IPS-NIHi7 (cell line): ENCODE data around the gene IL1R2.
"Not testable (repeated sequence)": the region's sequence is repeated elsewhere in the genome, so short reads cannot be mapped to it uniquely, and the experiment has no call there.

Experiments
- DNase-seq: peaks from one replicate; pipeline ENCODE4 v3.0.0; 2012; ENCODE audit warnings: mixed read lengths; ENCODE audit errors: extremely low spot score

Gene IL1R2

DNA sequence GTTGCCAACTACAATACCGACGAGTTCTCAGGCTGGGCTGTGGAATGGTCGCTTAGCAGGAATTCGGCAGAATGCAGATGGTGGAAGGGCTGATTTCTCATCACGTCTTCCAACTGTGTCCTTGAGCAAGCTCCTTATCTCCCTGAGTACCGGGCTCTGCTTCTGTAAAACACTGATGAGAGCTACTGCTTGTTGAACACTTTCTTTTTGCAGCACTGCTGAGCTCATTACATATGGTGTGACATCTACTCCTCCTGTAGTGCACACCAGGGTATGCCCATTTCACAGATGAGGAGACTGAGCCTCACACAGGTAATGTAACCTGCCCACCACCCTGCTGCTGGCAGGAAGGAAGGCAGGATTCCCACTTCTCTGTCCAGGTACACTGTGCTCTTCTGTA, 8.3 kb downstream of the IL1R2 start:
- DNase-seq, result no peak

DNA sequence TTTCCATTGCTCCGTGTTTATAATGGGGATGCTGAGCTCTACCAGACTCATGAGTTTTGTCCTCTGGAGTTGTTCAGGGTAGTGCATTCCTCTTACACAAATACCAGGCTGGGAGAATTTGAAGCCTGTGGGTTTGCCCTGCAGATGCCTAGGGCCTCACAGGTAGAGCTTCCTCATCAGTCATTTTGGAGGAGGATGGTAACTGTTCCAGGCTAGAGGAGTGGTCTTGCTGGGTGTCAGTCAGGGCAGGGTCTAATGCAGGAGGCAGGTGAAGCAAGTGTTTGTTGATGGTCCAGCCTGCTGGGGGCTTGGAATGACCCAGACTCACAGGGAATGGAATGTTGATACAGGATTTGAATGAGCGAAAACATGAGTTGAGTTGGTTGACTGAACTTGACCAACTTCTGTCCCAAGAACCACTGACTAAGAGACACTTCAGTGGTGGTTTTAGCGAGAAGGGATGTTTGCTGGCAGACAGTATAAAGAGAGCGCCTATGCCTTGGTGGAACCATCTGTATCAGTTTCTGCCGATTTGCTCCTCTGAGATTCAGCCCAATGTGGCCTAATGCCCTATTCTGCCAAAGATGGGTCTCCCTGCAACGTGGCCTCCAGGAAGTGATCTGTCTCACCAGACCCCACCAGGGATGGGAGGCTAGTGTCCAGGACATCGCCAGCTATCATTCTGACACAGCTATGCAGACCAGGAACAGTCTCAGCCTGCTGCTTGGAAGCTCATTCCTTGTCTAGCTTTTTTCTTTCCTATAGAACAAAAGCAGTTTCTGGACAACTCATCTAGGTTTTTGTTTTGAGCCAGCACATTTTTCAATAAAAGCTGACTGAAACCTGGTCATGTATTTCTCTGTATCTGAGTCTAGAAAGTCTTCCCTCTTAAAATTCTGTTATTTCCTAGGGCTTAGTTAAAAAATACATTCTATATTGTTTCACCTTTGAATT, 9.3 kb downstream of the IL1R2 start:
- no peak for DNase-seq

DNA sequence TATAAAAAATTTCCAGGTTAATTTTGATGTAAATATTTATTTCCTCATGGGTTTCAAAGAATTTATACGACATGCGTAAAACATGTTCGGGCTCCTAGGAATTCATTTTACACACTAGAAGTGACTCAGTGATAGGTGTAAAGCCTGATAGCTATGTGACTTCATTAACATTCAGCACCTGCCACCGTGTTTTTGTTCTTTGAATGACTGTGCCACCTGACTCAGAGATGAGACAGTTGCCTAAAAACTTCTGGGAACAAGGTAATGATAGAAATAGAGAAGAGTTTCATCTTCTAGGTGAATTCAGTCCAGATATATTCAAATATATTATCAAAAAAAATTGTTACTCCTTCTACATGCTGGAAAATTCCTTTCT, 10.0 kb downstream of the IL1R2 start:
- no peak for DNase-seq

DNA sequence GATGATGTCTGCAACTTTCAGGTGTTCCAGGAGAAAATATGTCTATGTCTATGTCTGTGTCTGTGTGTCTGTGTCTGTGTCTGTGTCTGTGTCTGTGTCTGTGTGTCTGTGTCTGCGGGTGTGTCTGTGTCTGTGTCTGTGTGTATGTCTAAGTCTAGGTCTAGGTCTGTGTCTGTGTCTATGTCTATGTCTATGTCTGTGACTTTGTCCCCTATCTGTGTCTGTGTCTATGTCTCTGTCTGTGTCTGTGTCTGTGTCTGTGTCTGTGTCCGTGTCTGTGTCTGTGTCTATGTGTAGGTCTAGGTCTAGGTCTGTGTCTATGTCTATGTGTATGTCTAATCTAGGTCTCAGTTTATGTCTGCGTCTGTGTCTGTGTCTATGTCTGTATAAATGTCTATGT, 10.5 kb downstream of the IL1R2 start:
- no peak for DNase-seq

DNA sequence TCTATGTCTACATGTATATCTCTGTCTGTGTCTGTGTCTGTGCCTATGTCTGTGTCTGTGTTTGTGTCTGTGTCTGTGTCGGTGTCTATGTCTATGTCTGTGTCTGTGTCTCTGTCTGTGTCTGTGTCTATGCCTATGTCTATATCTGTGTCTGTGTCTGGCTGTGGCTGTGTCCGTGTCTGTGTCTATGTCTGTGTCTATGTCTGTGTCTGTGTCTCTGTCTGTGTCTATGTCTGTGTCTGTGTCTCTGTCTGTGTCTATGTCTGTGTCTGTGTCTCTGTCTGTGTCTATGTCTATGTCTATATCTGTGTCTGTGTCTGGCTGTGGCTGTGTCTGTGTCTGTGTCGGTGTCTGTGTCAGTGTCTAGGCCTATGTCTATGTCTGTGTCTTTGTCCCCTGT, 11.1 kb downstream of the IL1R2 start:
- DNase-seq, result not testable (repeated sequence)

DNA sequence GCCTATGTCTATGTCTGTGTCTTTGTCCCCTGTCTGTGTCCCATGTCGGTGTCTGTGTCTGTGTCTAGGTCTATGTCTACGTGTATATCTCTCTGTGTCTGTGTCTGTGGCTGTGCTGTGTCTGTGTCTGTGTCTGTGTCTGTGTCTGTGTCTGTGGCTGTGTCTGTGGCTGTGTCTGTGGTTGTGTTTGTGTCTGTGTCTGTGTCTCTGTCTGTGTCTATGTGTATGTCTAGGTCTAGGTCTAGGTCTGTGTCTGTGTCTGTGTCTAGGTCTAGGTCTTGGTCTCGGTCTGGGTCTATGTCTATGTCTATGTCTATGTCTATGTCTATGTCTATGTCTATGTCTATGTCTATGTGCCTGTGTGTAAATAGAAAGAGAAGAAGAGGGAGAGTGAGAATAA, 11.9 kb downstream of the IL1R2 start:
- no peak for DNase-seq

DNA sequence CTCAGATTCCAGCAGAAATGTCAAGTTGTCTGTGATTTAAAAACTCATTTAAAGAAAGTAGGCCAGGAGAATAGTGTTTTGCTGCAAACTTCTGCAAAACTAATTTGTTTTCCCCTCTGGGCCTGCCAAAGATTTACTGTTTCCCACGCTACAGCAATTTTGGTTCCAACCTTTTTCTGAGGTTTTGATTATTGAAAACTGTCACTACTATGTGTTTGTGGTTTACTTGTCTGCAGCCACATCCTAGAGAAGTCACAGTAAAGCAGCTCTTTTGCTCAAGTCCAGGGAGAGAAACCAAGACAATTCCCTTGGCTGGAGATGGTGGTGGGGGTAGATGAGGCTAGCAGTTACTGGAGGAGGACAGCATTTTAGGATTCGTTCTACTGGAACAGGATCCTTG, 12.8 kb downstream of the IL1R2 start:
- DNase-seq, result no peak

DNA sequence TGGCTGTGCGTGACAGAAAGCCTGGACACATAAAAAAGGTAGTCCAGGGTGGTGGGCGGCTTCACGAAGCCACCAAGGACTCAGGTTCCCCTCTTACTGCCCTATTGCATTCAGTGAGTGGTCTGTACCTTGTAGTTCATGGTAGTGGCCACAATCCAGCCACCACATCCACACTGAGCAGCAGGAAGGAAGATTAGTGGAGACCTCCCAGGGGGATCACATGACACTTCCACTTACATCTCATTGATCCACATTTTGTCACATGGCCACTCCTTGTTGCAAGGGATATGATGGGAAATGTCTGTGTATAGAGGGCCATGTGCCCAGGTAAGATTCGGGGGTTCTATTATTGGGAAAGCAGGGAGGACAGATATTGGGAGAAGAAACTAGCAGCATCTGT, 13.7 kb downstream of the IL1R2 start:
- no peak for DNase-seq

DNA sequence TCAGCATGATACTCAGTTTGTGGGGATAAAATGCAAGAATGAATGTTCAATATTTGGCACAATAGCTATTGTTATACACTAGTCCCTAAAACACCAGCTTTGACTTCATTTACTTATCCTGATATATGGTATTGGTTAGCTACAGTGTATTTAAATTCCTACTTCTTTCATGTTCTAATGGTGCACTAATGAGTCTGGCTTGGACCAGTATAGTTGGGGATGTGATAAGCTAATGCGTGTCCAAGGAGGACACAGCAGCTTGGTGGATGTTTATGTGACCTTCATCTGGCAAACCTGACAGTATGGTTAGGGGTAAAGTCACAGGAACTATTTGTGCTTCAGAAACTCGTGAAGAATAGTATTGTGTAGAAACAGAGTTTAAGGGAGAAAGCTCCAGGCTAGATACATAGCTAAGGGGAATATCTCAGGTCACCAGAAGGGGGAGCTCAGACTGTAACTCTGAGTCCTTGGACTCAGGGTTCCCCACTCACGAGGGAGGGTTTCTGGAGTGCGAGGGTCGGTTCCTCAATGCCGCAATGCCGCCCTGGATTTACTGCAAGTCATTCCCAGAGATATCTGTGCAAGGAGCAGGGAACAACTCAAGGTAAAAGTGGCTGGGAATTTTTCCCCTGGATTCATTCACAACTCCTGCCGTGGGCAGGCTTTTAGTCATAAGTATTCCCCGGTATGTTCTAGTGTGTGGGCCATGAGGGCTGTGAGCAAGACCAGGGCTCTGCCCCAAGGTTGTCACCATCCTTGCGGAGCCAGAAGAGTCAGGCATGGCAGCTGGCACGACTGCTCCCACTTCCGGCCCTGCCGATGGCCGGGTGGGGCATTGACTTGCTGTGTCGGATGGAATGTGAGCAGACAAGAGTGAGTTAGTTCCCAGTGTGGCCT, 14.5 kb downstream of the IL1R2 start:
- peak; percentile 77 for DNase-seq

DNA sequence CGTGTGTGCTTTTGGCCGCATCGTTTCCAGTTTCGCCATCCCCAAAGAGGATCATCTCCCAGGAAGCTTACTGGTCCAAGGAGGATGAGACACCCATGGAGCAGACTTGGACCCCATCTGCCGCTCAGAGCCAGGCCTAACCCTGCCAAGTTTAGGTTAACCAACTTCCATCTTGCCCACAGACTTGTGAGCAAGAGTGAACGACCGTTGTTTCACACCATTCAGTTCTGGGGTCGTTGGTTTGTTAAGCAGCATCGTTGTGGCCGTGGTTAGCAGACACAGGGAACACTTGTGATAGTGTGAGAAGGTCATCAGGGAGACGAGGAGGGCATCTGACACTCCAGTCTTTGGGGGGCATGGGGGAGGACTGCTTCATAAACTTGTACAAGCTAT, 15.1 kb downstream of the IL1R2 start:
- DNase-seq, result no peak

DNA sequence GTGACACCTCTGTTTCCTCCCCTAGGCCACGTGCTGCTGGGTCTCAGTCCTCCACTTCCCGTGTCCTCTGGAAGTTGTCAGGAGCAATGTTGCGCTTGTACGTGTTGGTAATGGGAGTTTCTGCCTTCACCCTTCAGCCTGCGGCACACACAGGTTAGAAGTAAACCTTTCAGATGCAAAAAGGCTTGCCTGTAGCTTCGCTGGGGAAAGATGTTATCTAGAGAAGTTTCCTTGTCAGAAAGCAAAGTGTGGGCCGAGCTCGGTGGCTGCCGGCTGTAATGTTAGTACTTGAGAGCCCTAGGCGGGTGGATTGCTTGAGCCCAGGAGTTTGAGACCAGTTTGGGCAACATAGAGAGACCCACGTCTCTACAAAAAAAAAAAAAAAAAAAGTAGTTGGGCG, 16.7 kb downstream of the IL1R2 start:
- no peak for DNase-seq

DNA sequence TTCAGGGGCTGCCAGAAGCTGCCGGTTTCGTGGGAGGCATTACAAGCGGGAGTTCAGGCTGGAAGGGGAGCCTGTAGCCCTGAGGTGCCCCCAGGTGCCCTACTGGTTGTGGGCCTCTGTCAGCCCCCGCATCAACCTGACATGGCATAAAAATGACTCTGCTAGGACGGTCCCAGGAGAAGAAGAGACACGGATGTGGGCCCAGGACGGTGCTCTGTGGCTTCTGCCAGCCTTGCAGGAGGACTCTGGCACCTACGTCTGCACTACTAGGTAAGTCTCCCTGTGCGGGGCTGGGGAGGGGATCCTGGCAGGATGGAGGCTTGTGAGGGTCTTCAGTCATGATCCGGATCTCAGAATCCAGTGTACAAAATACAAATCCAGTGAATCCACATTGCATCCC, 17.8 kb downstream of the IL1R2 start:
- no peak for DNase-seq

DNA sequence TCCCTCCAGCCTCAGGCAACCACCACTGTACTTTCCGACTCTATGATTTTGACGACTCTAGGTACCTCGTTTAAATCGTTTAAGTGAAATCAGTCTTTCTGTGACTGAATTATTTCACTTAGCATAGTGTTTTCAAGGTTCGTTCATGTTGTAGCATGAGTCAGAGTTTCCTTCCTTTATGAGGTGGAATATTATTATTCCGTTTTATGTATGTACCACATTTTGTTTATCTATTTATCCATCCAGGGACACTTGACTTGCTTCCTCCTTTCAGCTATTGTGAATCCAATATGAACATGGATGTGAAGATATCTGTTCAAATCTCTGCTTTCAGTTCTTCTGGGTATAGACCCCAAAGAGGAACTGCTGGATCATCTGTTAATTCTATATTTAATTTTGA, 19.1 kb downstream of the IL1R2 start:
- DNase-seq, result no peak

DNA sequence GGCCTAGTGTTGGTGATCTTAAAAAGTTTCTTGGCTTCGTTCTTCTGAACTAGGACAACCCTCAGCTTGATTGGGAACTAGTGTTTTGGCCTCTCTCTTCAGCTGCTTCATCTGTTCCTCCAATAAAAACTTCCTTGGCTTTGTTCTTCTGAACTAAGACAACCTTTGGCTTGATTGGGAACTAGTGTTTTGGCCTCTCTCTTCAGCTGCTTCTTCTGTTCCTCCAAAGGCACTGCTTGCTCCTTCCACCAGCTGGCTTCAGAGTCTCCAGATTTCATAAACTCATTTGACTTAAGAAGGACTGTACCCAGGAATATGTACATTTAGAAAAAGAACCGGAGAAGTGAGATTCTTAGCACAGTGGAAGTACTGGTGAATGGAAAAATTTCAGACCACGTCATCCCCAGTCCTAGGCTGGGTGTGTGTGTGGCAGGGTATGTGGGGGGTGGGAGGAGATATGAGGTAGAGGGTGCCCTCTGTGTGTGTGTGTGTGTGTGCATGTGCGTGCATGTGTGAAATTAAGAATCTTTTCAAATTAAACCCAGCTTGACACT, 20.4 kb downstream of the IL1R2 start:
- DNase-seq, result no peak

DNA sequence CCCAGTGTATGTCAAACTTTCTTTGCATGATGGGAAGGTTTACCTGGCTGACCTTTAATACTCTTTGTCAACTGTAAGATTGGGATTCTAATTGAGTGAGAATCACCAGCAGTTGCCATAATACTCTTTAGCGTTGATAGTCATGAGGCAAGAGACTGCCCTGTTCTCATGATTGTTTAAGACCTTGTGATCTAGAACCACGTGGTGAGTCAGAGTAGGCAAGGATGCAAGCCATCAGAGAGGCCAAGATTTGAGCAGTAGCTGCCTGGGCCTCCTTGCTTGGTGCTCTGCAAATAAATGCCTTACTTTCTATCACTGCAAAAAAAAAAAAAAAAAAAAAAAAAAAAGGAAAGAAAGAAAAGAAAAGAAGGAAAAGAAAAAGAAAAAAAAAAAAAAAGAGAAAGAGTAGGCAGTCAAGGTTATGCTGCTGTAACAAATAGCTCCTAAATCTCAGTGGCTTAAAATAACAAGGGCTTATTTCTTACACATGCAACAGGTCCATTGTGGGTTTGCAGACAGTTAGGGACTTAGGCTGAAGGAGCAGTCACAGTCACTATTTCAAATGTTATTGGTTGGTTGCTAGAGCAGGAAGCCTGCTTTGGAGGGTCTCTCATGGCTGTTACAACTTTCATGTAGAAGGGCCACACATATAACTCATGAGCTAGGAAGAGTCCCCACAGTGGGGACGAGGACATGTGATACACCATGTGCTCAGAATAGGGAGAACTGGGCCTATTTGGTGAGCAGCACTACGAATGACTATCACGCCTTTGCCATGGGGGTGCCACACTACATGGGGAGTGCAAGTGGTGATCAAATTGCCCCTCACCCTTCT, 21.7 kb downstream of the IL1R2 start:
- DNase-seq, result no peak

DNA sequence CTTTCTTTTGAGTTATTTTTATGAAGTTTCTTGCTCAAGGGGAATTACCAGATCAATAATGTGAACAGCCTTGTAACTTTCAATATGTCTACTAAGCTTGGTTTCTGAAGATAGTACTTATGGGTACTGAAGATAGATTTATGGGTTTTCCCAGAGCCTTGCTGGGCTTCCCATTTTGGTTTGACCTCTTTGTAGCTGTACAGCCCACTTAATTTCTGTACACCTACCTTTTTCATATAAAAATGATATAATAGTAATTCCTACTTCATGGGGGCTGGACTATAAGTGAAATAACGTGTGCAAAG, 22.2 kb downstream of the IL1R2 start:
- no peak for DNase-seq

DNA sequence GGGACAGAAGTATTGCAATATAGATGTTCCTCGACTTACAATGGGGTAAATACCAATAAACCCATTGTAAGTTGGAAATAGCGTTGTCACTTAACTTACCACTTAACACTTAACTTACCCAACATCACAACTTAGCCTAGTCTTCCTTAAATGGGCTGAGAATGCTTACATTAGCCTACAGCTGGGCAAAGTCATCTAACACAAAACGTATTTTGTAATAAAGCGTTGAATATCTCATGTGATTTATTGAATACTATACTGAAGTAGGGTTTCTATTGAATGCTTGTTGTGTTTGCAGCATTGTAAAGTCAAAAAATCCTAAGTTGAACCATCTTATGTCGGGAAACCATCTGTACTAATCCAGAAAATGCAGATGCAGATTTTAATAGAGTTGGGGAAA, 23.6 kb downstream of the IL1R2 start:
- no peak for DNase-seq

DNA sequence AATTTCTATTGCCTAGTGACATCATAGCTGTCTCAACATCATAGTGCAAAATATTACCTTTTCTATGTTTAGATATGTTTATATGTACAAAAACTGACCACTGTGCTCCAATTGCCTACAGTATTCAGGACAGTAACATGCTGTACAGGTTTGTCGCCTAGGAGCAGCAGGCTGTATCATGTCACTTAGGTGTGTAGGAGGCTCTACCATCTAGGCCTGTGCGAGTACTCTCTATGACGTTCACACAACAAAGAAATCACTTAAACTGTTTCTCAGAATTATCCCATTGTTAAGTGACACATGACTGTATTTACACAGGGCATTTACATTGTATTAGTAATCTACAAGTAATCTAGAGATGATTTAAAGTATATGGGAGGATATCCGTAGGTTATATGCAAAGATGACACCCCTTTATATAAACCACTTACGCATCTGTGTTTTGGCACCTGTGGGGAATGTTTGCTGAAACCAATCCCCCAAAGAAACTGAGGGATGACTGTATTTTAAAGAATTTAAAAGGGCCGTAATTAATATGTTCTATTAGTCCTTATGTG, 24.7 kb downstream of the IL1R2 start:
- DNase-seq, result no peak

DNA sequence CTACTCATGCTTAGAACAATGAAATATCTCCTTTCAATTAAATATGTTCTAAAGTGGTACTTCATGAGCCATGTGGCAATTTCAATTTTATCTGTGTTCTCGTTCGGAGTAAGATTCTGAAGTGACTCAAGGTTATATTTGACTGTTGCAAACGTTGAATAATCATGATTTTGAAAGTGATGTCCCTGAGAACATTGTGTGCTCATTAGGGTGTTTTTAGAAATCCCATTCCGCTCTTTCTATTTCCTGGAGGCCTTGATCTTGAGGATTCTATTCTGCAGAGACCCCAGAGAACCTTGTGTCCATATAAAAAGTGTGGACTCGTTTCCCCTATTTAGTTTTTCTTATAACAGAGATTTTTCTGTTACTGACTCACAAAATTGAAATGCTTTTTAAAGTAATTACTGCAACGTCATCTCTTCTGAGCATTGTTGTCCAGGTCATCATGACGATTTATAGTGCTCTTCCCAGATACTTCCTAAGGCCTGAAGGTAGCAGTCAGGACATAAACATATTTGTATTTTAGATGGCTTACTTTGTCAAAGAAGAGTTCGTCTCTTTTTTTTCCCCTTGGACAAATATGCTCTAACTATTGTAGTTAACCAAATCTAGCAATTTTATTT, 27.2 kb downstream of the IL1R2 start:
- DNase-seq, result no peak

DNA sequence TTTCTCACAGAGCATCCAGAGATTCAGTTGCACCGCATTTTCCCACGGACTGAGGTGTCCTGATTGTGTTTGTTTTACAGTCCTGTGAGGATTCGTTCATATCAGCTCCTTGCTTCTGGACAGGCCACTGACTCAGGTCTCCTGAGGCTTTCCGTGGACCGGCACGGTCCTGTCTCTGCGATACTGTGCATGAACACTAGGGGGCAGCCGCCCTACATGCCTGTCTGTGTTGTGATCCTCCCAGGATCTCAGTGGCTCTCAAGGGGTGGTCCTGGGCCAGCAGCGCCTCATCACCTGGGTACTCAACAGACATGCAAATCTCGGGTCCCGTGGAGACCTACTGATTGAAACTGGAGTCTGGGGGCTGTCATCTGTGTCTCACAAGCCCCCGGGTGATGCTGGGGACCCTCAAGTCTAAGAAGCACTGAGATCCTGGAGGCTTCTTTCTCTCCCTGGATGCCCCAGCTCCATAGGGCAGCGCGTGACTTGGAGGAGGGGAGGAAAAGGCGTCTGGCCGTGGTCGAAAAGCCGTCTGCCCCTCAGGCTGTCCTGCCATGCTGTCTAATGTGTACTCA, 28.9 kb downstream of the IL1R2 start:
- peak; percentile 90 for DNase-seq

DNA sequence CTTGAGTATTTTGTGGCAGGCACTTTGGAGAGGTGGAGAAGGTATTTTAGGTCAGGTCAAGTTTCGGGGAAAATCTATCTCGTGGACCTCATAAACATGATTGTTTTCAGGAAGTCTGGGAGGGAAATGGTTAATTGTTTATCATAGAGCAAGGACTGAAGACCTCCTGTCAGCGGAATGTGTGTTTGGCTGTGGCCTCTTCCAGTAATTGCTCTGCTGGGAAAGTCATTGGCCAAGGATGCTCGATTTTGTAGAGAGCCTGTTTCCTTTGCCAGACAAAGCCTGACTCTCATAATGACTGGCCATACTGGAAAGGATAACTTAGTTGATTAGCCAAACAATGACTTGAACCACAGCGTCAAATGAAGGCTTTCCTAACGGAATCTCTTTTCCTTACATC, 30.0 kb downstream of the IL1R2 start:
- DNase-seq, result no peak
